Esophagus squamous epithelium (tissue), 4 donors: ENCODE data around the gene CACNA2D2.

Experiments used
- POLR2A ChIP-seq, 4 donors: fragments of 450-650 bp; IDR thresholded peaks; one replicate each; pipeline ENCODE4 v1.6.1; 2017; ENCODE audit warnings: antibody characterized with exemption in 4 of 4, mild to moderate bottlenecking in 4 of 4, moderate library complexity in 3 of 4
- TF ChIP-seq, protein P1 (sequence below), 6 experiments: fragments of 450-650 bp in 4 of 6; fragments of 200-600 bp in 2 of 6; sonication (generic) in 2 of 6; IDR thresholded peaks; one replicate each; pipeline ENCODE4 v1.5.1; 2016 to 2019; ENCODE audit warnings: antibody characterized with exemption in 6 of 6, mild to moderate bottlenecking in 4 of 6, moderate library complexity in 4 of 6

DNA sequence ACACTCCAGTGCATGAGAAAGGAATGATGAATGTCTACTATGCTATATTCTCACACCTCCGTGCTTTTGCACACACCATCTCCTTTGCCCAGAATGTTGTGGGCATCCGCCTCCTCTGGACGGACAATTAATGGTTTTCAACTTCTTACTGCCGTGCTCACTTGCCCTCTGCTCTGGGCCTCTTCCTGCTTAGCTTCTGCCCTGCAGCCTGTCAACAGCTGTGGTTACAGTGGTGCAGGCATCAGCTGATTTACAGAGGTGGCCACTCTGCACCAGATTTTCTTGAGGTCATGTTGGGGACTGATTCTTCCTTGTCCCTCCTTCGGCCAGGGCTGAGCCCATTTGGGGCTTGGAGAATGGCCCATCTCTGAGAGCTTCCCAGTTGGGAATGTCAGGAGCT lies 87.6 kb downstream of the CACNA2D2 start:
- no peak for TF ChIP-seq POLR2A (IDR thresholded peaks at IDR 0.05)
- TF ChIP-seq, protein P1, sequence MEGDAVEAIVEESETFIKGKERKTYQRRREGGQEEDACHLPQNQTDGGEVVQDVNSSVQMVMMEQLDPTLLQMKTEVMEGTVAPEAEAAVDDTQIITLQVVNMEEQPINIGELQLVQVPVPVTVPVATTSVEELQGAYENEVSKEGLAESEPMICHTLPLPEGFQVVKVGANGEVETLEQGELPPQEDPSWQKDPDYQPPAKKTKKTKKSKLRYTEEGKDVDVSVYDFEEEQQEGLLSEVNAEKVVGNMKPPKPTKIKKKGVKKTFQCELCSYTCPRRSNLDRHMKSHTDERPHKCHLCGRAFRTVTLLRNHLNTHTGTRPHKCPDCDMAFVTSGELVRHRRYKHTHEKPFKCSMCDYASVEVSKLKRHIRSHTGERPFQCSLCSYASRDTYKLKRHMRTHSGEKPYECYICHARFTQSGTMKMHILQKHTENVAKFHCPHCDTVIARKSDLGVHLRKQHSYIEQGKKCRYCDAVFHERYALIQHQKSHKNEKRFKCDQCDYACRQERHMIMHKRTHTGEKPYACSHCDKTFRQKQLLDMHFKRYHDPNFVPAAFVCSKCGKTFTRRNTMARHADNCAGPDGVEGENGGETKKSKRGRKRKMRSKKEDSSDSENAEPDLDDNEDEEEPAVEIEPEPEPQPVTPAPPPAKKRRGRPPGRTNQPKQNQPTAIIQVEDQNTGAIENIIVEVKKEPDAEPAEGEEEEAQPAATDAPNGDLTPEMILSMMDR (IDR thresholded peaks at IDR 0.05) = no peak
